Melanocyte of skin (primary cell): ENCODE data around the gene PWWP3B. TPM values are rescaled to one million over a fixed set of nuclear protein-coding genes. Genes with fewer than 3 reads are reported as not detected.

Experiments
- total RNA-seq, 2 donors: library from RNA; depleted of rRNA; stranded (reverse); fragments of >200 nt; gene quantifications; 2 replicates each; pipeline ENCODE4 v1.2.3, GENCODE V29; 2012

The PWWP3B gene
- total RNA-seq: not detected

DNA sequence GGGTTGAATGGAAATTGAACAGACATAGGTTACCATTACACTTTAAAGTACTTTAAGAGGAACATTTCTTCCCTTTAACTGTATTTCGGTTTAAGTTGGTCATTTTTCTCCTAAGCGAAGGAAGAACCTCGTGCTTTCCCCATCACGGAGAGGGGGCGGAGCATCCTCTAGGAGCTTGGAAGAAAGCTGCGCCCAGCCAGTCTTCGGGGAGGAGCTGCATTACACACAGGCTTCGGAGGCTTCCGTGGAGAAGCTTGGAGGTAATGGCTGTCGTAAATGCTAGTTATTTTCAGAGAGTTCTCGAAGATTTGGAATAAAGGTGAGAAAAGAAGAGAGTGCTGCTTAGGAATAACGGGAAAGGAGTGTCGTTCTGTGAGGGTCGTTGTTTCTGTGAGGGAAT, at the start of gene PWWP3B:
TSS of gene PWWP3B (plus strand) at position 199 of the 400 bp plus-strand sequence. CDS start 37,128 bp downstream, outside the sequence.

Other genes with a start within 250 kb of the PWWP3B start
- not detected for gene SERPINA7, start 129.6 kb upstream of the PWWP3B start, total RNA-seq